Activated naive CD8-positive, alpha-beta T cell (primary cell): ENCODE measurements around the gene TCERG1L.
A peak's percentile ranks its signal among the peaks of the same experiment; 100 is the strongest.

Source experiments
- H3K27ac Mint-ChIP-seq: one replicate; pipeline ENCODE4 v1.8.0; 2021; ENCODE audit warnings: mixed read lengths
- H3K27me3 Mint-ChIP-seq: one replicate; pipeline ENCODE4 v1.8.0; 2021; ENCODE audit warnings: mixed read lengths
- H3K36me3 Mint-ChIP-seq: one replicate; pipeline ENCODE4 v1.8.0; 2021; ENCODE audit warnings: mixed read lengths
- H3K4me1 Mint-ChIP-seq: one replicate; pipeline ENCODE4 v1.8.0; 2021; ENCODE audit warnings: low read depth, mixed read lengths
- H3K4me3 Mint-ChIP-seq: one replicate; pipeline ENCODE4 v1.8.0; 2021; ENCODE audit warnings: mild to moderate bottlenecking, mixed read lengths
- H3K9me3 Mint-ChIP-seq: one replicate; pipeline ENCODE4 v1.8.0; 2021; ENCODE audit warnings: low read depth, mixed read lengths

TCERG1L gene

GRCh38 chr10:131090761-131091661 is 220.5 kb downstream of the TCERG1L start:
- Mint-ChIP-seq H3K27ac (no peak overlapping the region), H3K27me3 (no peaks in the 10 kb centered on the region), H3K4me3 (no peak overlapping the region), H3K36me3 (no peaks in the 10 kb centered on the region), H3K4me1 (peaks cover 9% of the 10 kb centered on the region), H3K9me3 (no peaks in the 10 kb centered on the region)

DNA sequence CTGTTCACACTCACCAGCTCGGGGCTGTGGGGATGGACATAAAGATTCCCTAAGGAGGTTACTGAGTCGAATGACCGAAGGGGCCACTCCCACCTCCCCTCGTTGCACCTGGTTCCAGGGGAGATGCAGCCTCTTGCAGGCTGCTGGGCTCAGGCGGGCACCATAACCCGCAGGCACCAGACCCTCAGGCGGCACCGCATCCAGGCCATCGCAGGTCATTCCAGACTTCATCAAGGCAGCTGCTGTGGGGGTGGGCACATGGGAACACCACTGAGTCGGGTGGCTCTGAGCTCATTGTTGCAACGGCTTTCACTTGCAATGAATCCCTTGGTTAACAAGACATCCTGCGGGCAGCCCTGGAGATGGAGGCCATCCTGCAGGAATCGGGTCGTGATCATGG is 221.7 kb downstream of the TCERG1L start:
- Mint-ChIP-seq H3K36me3 (no peaks in the 10 kb centered on the region), H3K9me3 (no peaks in the 10 kb centered on the region), H3K4me3 (no peak overlapping the region), H3K27me3 (no peaks in the 10 kb centered on the region), H3K27ac (no peak overlapping the region), H3K4me1 (peaks cover 16% of the 10 kb centered on the region)

DNA sequence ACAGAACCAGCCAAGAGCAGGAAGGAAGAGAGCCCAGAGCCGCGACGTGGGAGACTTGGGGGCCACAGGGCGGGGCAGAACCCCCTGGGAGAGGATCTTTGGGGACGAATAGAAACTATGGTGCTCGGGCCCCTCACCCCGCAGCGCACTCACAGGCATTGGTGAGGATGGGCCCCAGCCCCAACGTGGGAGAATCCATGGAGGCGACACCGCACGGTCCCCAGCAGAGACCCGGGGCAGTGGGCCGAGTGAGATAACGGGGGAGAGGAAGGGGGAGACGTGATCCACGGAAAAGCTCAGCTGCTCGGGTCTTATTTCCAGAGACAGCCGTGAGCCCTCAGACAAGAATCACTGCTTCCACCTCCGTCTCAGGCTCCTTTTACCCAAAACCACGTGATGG is 222.4 kb downstream of the TCERG1L start:
- H3K4me3 Mint-ChIP-seq: no peak overlapping the region
- H3K27ac Mint-ChIP-seq: no peak overlapping the region
- peaks cover 16% of the 10 kb centered on the region for H3K4me1 Mint-ChIP-seq
- H3K36me3 Mint-ChIP-seq: no peaks in the 10 kb centered on the region
- no peaks in the 10 kb centered on the region for H3K27me3 Mint-ChIP-seq
- H3K9me3 Mint-ChIP-seq: no peaks in the 10 kb centered on the region

GRCh38 chr10:131088619-131089018 is 222.9 kb downstream of the TCERG1L start:
- H3K4me1 Mint-ChIP-seq: peaks cover 18% of the 10 kb centered on the region
- no peak overlapping the region for H3K27ac Mint-ChIP-seq
- H3K36me3 Mint-ChIP-seq: no peaks in the 10 kb centered on the region
- no peaks in the 10 kb centered on the region for H3K9me3 Mint-ChIP-seq
- H3K27me3 Mint-ChIP-seq: no peaks in the 10 kb centered on the region
- no peak overlapping the region for H3K4me3 Mint-ChIP-seq

DNA sequence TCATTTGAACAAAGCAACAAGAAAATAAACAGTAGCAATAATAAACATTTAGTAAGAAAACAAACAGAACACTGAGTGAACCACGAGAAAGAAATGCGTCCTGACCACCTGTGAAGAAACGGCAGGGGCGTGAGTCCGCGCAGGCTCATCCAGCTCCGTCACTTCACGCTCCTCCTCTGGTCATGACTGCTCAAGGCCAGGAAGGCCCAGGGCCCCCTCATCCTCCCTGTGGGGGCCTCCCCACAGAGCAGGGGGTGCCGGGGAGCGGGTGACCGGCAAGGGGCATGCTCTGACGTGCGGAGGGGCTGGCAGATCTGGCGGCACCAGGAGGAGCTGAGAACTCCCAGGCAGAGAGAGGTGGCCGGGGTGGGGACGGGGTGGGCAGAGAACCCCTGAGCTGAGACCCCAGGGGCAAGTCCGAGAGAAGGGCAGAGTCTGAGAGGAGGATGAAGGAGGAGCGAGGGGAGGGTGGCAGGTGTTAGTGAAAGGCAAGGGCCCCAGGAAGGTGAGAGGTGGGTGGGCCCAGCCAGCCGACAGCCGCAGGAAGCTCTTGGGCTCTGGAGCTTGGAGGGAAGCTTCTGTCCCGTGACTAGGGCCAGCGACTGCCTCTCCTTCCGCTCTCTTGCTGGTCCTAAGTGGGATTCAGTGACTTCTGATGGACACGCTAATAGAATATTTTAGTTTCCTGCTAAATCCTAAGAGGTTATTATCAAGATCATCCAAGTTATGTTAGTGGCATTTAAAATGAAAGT is 223.9 kb downstream of the TCERG1L start:
- Mint-ChIP-seq H3K36me3 (no peaks in the 10 kb centered on the region), H3K9me3 (no peaks in the 10 kb centered on the region), H3K27ac (no peak overlapping the region), H3K27me3 (no peaks in the 10 kb centered on the region), H3K4me1 (peaks cover 27% of the 10 kb centered on the region), H3K4me3 (no peak overlapping the region)

DNA sequence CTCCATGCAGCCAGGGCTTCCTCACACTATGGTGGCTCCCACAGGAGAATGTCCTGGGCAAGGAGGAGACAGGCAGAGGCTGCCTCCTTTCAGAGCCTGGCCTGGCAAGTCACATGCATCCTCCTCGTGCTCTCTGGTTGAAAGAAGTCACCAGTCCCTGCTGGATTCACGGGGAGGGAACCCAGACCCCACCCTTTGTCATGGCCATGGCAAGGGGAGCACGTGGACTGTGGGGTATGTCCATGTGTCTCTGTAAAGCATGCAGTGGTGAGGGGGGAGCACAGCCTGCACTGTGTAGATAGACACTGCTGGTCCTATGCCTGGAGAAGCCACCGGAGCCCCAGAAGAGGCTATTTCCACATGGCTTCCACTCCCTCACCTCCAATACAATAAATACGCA is 225.0 kb downstream of the TCERG1L start:
- H3K4me3 Mint-ChIP-seq: no peak overlapping the region
- no peaks in the 10 kb centered on the region for H3K9me3 Mint-ChIP-seq
- no peaks in the 10 kb centered on the region for H3K36me3 Mint-ChIP-seq
- H3K27me3 Mint-ChIP-seq: no peaks in the 10 kb centered on the region
- H3K27ac Mint-ChIP-seq: no peak overlapping the region
- peaks cover 33% of the 10 kb centered on the region for H3K4me1 Mint-ChIP-seq

DNA sequence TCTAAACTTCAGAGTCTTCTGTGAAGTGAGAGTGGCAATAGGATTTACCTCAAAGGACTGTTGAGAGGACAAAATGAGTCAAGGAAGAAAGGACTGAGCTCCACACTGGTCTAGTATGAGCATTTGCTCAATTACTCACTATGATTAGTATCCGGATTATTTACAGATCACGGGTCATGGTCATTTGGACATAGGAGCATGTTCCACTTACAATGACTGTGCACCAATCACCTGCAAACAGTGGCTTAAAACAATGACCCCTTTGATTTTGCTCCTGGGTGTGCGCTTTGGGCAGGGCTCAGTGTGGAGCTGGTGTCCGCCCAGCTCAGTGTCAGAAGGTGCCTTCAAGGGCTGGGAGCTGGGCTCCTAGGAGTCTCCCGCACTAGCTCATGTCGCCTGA is 225.4 kb downstream of the TCERG1L start:
- no peaks in the 10 kb centered on the region for H3K36me3 Mint-ChIP-seq
- peaks cover 34% of the 10 kb centered on the region for H3K4me1 Mint-ChIP-seq
- H3K4me3 Mint-ChIP-seq: no peak overlapping the region
- H3K27me3 Mint-ChIP-seq: no peaks in the 10 kb centered on the region
- no peak overlapping the region for H3K27ac Mint-ChIP-seq
- no peaks in the 10 kb centered on the region for H3K9me3 Mint-ChIP-seq

GRCh38 chr10:131085091-131085860 is 226.2 kb downstream of the TCERG1L start:
- H3K36me3 Mint-ChIP-seq: no peaks in the 10 kb centered on the region
- H3K27me3 Mint-ChIP-seq: no peaks in the 10 kb centered on the region
- H3K4me3 Mint-ChIP-seq: no peak overlapping the region
- no peaks in the 10 kb centered on the region for H3K9me3 Mint-ChIP-seq
- H3K27ac Mint-ChIP-seq: peak overlapping the region; percentile 16
- peaks cover 35% of the 10 kb centered on the region for H3K4me1 Mint-ChIP-seq

DNA sequence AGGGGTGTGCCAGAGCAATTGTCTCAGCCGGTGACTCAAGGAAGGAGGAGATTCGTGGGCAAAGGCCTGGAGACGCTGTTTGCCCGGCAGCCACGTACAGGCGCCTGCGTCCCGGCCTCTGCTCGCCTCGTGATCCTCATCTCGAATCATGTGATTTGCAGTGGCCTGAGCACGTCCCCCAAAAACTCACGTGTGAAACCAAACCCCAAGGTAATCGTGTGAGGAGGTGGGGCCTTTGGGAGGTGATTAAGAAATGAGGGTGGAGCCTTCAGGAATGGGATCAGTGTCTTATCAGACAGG is 226.8 kb downstream of the TCERG1L start:
- Mint-ChIP-seq H3K4me1 (peaks cover 34% of the 10 kb centered on the region), H3K27me3 (no peaks in the 10 kb centered on the region), H3K27ac (no peak overlapping the region), H3K9me3 (no peaks in the 10 kb centered on the region), H3K36me3 (no peaks in the 10 kb centered on the region), H3K4me3 (no peak overlapping the region)

DNA sequence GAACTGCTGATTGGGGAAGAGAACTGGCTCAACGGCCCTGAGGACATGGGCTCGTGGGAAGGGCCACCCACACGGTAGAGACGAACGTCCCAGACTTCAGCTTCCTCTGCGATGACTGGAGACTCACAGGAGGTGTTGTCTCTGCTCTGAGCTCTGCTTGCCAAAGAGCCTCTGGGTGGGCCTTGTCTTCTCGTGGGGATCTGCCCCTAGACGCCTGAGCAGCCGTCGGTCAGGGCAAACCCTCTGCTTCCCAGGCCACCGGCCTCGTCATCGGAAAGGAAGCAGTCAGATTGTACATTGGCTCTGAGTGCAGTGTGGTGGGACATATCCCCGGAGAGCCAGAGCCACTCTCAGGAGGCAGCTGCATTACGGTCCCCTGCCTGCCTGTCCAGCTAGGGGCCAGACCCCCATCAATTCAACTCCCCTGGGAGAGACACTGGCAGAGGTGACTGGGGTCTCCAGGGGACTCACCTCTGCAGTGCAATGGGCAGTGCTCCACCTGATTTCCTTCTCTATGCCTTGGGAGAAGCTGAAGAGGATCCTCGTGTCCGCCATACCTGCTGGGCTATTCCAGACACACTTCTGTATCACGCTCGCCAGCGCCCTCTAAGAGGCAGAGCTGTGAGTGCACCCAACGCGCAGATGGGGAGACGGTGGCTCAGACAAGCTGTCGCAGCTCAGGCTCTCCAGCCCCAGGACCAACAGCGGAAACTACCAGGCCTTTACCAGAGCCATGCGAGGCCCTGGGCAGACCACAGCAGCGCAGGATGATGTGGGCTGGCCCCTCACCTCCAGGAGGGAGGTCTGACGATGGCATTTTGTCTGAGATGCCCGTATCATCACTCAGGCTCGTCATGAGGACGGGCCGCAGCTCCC is 227.4 kb downstream of the TCERG1L start:
- Mint-ChIP-seq H3K27ac (no peak overlapping the region), H3K4me1 (peaks cover 34% of the 10 kb centered on the region), H3K9me3 (no peaks in the 10 kb centered on the region), H3K36me3 (no peaks in the 10 kb centered on the region), H3K27me3 (no peaks in the 10 kb centered on the region), H3K4me3 (no peak overlapping the region)

DNA sequence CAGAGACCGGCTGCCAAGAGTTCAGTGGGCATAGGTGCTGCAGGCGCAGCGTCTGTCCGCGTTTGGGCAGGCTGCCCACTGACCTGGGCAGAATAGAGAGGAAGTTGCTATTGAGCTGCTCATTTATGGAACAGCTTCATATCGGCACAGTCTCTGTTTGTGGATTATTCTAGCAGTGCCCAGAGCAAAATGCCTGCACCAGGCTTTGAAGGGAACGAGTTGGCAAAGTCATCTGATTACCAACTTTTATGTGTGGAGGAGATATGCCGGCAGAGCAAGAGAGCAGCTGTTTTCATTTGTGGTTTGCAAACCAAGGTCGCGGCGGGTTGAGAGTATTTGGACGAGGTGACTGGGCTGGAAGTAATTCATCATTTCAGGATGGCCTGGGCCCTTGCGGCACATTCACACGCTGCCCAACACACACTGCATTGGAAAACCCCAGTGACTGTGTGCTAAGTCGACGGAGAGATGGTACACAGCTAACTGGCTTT is 228.5 kb downstream of the TCERG1L start:
- Mint-ChIP-seq H3K36me3 (no peaks in the 10 kb centered on the region), H3K27me3 (no peaks in the 10 kb centered on the region), H3K9me3 (no peaks in the 10 kb centered on the region), H3K4me1 (peaks cover 34% of the 10 kb centered on the region), H3K27ac (no peak overlapping the region), H3K4me3 (no peak overlapping the region)

GRCh38 chr10:131082201-131082850 is 229.2 kb downstream of the TCERG1L start:
- Mint-ChIP-seq H3K4me3 (no peak overlapping the region), H3K9me3 (no peaks in the 10 kb centered on the region), H3K27ac (no peak overlapping the region), H3K36me3 (no peaks in the 10 kb centered on the region), H3K27me3 (no peaks in the 10 kb centered on the region), H3K4me1 (peaks cover 34% of the 10 kb centered on the region)

GRCh38 chr10:131081786-131082185 is 229.7 kb downstream of the TCERG1L start:
- Mint-ChIP-seq H3K27ac (no peak overlapping the region), H3K4me1 (peaks cover 34% of the 10 kb centered on the region), H3K4me3 (peak overlapping the region; percentile 55), H3K27me3 (no peaks in the 10 kb centered on the region), H3K9me3 (no peaks in the 10 kb centered on the region), H3K36me3 (no peaks in the 10 kb centered on the region)

- Mint-ChIP-seq H3K4me3 (peak overlapping the region; percentile 55), H3K36me3 (no peaks in the 10 kb centered on the region), H3K9me3 (no peaks in the 10 kb centered on the region), H3K4me1 (peaks cover 34% of the 10 kb centered on the region), H3K27me3 (no peaks in the 10 kb centered on the region), H3K27ac (peak overlapping the region; percentile 87)
Measured at GRCh38 chr10:131081376-131081775, 230.1 kb downstream of the TCERG1L start.
